H9 (cell line): ENCODE measurements around the gene PRF1. TPM values are rescaled to one million over a fixed set of nuclear protein-coding genes. Genes with fewer than 3 reads are reported as not detected.

Experiments
- DNase-seq: peaks from one replicate; pipeline ENCODE4 v3.0.0-alpha.2; 2017
- H2AFZ ChIP-seq: one replicate; pipeline ENCODE4 v1.6.1; 2013; ENCODE audit warnings: mild to moderate bottlenecking, low read length, control low read depth, moderate library complexity
- H2AK5ac ChIP-seq: 2 replicates; pipeline ENCODE4 v1.6.1; 2013; ENCODE audit warnings: low read length, control low read depth, mixed read lengths; ENCODE audit not compliant: insufficient read length
- H2BK120ac ChIP-seq: one replicate; pipeline ENCODE4 v1.6.1; 2013; ENCODE audit warnings: low read depth, mild to moderate bottlenecking, low read length, control low read depth, inconsistent platforms; ENCODE audit not compliant: poor library complexity, severe bottlenecking
- H2BK12ac ChIP-seq: 2 replicates; pipeline ENCODE4 v1.6.1; 2013; ENCODE audit warnings: low read length, control low read depth, mixed read lengths, low read depth; ENCODE audit not compliant: insufficient read length
- H2BK15ac ChIP-seq: 2 replicates; pipeline ENCODE4 v1.6.1; 2013; ENCODE audit warnings: low read depth, low read length, control low read depth
- H2BK20ac ChIP-seq: one replicate; pipeline ENCODE4 v1.6.1; 2013; ENCODE audit warnings: low read depth, mild to moderate bottlenecking, low read length, control low read depth, inconsistent platforms; ENCODE audit not compliant: poor library complexity, severe bottlenecking
- H2BK5ac ChIP-seq: 2 replicates; pipeline ENCODE4 v1.6.1; 2013; ENCODE audit warnings: low read length, control low read depth, mixed read lengths; ENCODE audit not compliant: insufficient read length
- H3K14ac ChIP-seq: 2 replicates; pipeline ENCODE4 v1.6.1; 2013; ENCODE audit warnings: low read length, control low read depth; ENCODE audit not compliant: insufficient read depth
- H3K18ac ChIP-seq: 2 replicates; pipeline ENCODE4 v1.6.1; 2013; ENCODE audit warnings: low read depth, mild to moderate bottlenecking, mixed read lengths, low read length, control low read depth; ENCODE audit not compliant: insufficient read length
- H3K23ac ChIP-seq: 2 replicates; pipeline ENCODE4 v1.6.1; 2013; ENCODE audit warnings: low read length, control low read depth, mixed read lengths, low read depth; ENCODE audit not compliant: insufficient read length
- H3K23me2 ChIP-seq: 2 replicates; pipeline ENCODE4 v1.6.1; 2013; ENCODE audit warnings: low read depth, mild to moderate bottlenecking, mixed read lengths, low read length, control low read depth; ENCODE audit not compliant: insufficient read length, poor library complexity, severe bottlenecking
- H3K27ac ChIP-seq: 2 replicates; pipeline ENCODE4 v1.5.1; 2013; ENCODE audit warnings: low read length, control low read depth, mixed read lengths, low read depth; ENCODE audit not compliant: insufficient read length
- H3K27me3 ChIP-seq: 2 replicates; pipeline ENCODE4 v1.6.1; 2013; ENCODE audit warnings: low read length, control low read depth, inconsistent platforms; ENCODE audit not compliant: insufficient read depth
- H3K4ac ChIP-seq: 2 replicates; pipeline ENCODE4 v1.6.1; 2013; ENCODE audit warnings: low read depth, mild to moderate bottlenecking, control low read depth, inconsistent platforms, low read length, moderate library complexity
- H3K4me1 ChIP-seq: 2 replicates; pipeline ENCODE4 v1.6.1; 2013; ENCODE audit warnings: low read length, control low read depth, inconsistent platforms; ENCODE audit not compliant: insufficient read depth
- H3K4me2 ChIP-seq: 2 replicates; pipeline ENCODE4 v1.6.1; 2013; ENCODE audit warnings: low read length, control low read depth, mixed read lengths; ENCODE audit not compliant: insufficient read length, insufficient read depth
- H3K56ac ChIP-seq: 2 replicates; pipeline ENCODE4 v1.6.1; 2013; ENCODE audit warnings: low read depth, mild to moderate bottlenecking, mixed read lengths, low read length, control low read depth; ENCODE audit not compliant: insufficient read length
- H3K79me1 ChIP-seq: 2 replicates; pipeline ENCODE4 v1.6.1; 2013; ENCODE audit warnings: low read depth, mild to moderate bottlenecking, moderate library complexity, low read length, control low read depth, inconsistent platforms; ENCODE audit not compliant: insufficient read depth, poor library complexity, severe bottlenecking
- H3K79me2 ChIP-seq: 2 replicates; pipeline ENCODE4 v1.6.1; 2013; ENCODE audit warnings: low read length, control low read depth, inconsistent platforms; ENCODE audit not compliant: insufficient read depth
- H3K9ac ChIP-seq: 2 replicates; pipeline ENCODE4 v1.6.1; 2013; ENCODE audit warnings: low read length, control low read depth, mixed read lengths; ENCODE audit not compliant: insufficient read length; ENCODE audit errors: extremely low read depth
- H3K9me3 ChIP-seq: one replicate; pipeline ENCODE4 v1.6.1; 2013; ENCODE audit warnings: low read depth, low read length, inconsistent platforms; ENCODE audit not compliant: control insufficient read depth
- H3T11ph ChIP-seq: one replicate; pipeline ENCODE4 v1.6.1; 2013; ENCODE audit warnings: mild to moderate bottlenecking, low read length, control low read depth, inconsistent platforms
- H4K20me1 ChIP-seq: one replicate; pipeline ENCODE4 v1.6.1; 2013; ENCODE audit not compliant: control insufficient read depth, insufficient read length, insufficient read depth
- H4K5ac ChIP-seq: 2 replicates; pipeline ENCODE4 v1.6.1; 2013; ENCODE audit warnings: low read depth, mild to moderate bottlenecking, mixed read lengths, low read length, control low read depth; ENCODE audit not compliant: insufficient read length
- H4K8ac ChIP-seq: replicated peaks from 2 replicates; pipeline ENCODE4 v1.6.1; 2013; ENCODE audit warnings: low read length, control low read depth, mixed read lengths, low read depth; ENCODE audit not compliant: insufficient read length
- H4K91ac ChIP-seq: 2 replicates; pipeline ENCODE4 v1.6.1; 2013; ENCODE audit warnings: low read depth, mild to moderate bottlenecking, moderate library complexity, mixed read lengths, low read length, control low read depth; ENCODE audit not compliant: insufficient read length
- H3K27ac Mint-ChIP-seq, 3 experiments: 2 replicates in 2 of 3; 3 replicates in 1 of 3; pipeline ENCODE4 v1.8.0; 2020 to 2021; ENCODE audit warnings: mixed read lengths in 3 of 3, mild to moderate bottlenecking in 1 of 3, moderate library complexity in 1 of 3
- H3K27me3 Mint-ChIP-seq: 2 replicates; pipeline ENCODE4 v1.8.0; 2021; ENCODE audit warnings: low read depth, mild to moderate bottlenecking, moderate library complexity, mixed read lengths
- H3K36me3 Mint-ChIP-seq, 3 experiments: 2 replicates in 2 of 3; 3 replicates in 1 of 3; pipeline ENCODE4 v1.8.0; 2020 to 2021; ENCODE audit warnings: low read depth in 3 of 3, mixed read lengths in 3 of 3; ENCODE audit not compliant: insufficient read depth in 1 of 3
- H3K4me1 Mint-ChIP-seq, 2 experiments: 2 replicates each; pipeline ENCODE4 v1.8.0; 2020; ENCODE audit warnings: mixed read lengths in 2 of 2
- H3K4me3 Mint-ChIP-seq, 2 experiments: 2 replicates in 1 of 2; 3 replicates in 1 of 2; pipeline ENCODE4 v1.8.0; 2020 to 2021; ENCODE audit warnings: mild to moderate bottlenecking in 2 of 2, mixed read lengths in 2 of 2, moderate library complexity in 1 of 2
- H3K9me3 Mint-ChIP-seq, 2 experiments: 2 replicates in 1 of 2; 3 replicates in 1 of 2; pipeline ENCODE4 v1.8.0; 2020; ENCODE audit warnings: mild to moderate bottlenecking in 2 of 2, mixed read lengths in 2 of 2, moderate library complexity in 1 of 2
- WGBS: extraction: QIAGEN DNeasy Blood & Tissue Kit; methylation state at CpG from one replicate; pipeline ENCODE4 v1.1.7; 2013; ENCODE audit warnings: missing lambda C conversion rate, low lambda C conversion rate, mixed read lengths; ENCODE audit not compliant: insufficient read length; ENCODE audit errors: extremely low coverage; 5-methylcytosine and 5-hydroxymethylcytosine counted together
- total RNA-seq: library from RNA; stranded (reverse); gene quantifications from 2 replicates; pipeline ENCODE4 v1.2.1, GENCODE V29; 2021
- TF ChIP-seq, protein P1 (sequence below): fragments of 200-600 bp; sonication (generic); conservative IDR thresholded peaks from 3 replicates; pipeline ENCODE4 v1.8.0; 2021; ENCODE audit warnings: antibody characterized with exemption, mild to moderate bottlenecking

PRF1 gene
- total RNA-seq, 1 experiment from 2014 or later = not detected

DNA sequence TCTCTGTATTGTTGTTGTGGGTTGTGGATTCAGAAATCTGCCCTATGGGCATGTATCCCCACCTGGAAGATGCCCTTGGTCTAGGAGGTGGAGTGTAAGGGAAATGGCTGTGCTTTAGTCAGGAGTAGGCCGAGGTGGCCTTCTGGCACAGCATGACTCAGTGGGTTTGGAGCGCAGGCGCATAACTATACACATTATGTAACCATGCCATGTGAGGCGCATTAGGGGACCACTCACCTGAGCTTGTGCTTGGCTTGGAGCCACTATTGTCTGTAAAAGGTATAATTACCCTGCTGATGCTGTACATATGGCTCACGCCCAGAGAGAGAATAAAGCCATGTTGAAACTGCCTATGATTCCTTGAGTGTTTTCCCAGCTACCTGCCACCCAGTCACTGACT, 49.1 kb upstream of the PRF1 start:
- Histone ChIP-seq H2BK12ac (no peak overlapping the region), H2AK5ac (no peak overlapping the region), H2BK15ac (no peak overlapping the region), H3K18ac (no peak overlapping the region), H4K20me1 (no peaks in the 10 kb centered on the region), H3K23me2 (no peaks in the 10 kb centered on the region), H3K9ac (no peak overlapping the region), H3K4me1 (no peaks in the 10 kb centered on the region), H3K4me2 (no peak overlapping the region), H4K91ac (no peak overlapping the region), H3K79me2 (no peaks in the 10 kb centered on the region), H3K14ac (no peak overlapping the region), H2BK5ac (no peak overlapping the region), H3K9me3 (peaks cover 46% of the 10 kb centered on the region), H2BK120ac (no peak overlapping the region), H2AFZ (no peak overlapping the region), H3K23ac (no peak overlapping the region), H3K4ac (no peak overlapping the region), H4K5ac (no peak overlapping the region), H3K79me1 (no peaks in the 10 kb centered on the region), H3K27ac (no peak overlapping the region), H3K27me3 (no peaks in the 10 kb centered on the region), H3K56ac (no peak overlapping the region), H2BK20ac (no peak overlapping the region), H4K8ac (no peak overlapping the region), H3T11ph (no peak overlapping the region)
- Mint-ChIP-seq H3K27me3 (peaks cover 1% of the 10 kb centered on the region), H3K4me3 (no peak overlapping the region; a peak in 1 of 5 replicates), H3K9me3 (peaks cover 49 to 54% of the 10 kb centered on the region in 2 experiments), H3K36me3 (peaks cover 14 to 43% (median 28%) of the 10 kb centered on the region in 3 experiments; a peak in 6 of 7 replicates), H3K4me1 (peaks cover 0 to 4% of the 10 kb centered on the region in 2 experiments; a peak in 2 of 4 replicates), H3K27ac (peak overlapping the region in 1 of 3 experiments; percentile 35; a peak in 1 of 7 replicates)
- no peak for DNase-seq
- WGBS = no CpG with 5 or more reads among the region's 5 CpGs
- TF ChIP-seq, protein P1, sequence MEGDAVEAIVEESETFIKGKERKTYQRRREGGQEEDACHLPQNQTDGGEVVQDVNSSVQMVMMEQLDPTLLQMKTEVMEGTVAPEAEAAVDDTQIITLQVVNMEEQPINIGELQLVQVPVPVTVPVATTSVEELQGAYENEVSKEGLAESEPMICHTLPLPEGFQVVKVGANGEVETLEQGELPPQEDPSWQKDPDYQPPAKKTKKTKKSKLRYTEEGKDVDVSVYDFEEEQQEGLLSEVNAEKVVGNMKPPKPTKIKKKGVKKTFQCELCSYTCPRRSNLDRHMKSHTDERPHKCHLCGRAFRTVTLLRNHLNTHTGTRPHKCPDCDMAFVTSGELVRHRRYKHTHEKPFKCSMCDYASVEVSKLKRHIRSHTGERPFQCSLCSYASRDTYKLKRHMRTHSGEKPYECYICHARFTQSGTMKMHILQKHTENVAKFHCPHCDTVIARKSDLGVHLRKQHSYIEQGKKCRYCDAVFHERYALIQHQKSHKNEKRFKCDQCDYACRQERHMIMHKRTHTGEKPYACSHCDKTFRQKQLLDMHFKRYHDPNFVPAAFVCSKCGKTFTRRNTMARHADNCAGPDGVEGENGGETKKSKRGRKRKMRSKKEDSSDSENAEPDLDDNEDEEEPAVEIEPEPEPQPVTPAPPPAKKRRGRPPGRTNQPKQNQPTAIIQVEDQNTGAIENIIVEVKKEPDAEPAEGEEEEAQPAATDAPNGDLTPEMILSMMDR = no peak
